Measurements from ENCODE around the gene NDUFA7. TPM values are rescaled to one million over a fixed set of nuclear protein-coding genes. Genes with fewer than 3 reads are reported as not detected.
A peak's percentile ranks its signal among the peaks of the same experiment; 100 is the strongest.

Gene NDUFA7
- total RNA-seq, 1 experiment from 2014 or later, result 73.0 TPM

- no peak overlapping the region for H4K91ac ChIP-seq (ENCODE audit: insufficient read length, low read depth, low read length)
- no peak overlapping the region for H2AK5ac ChIP-seq (ENCODE audit: insufficient read length, low read length)
- peaks cover 12% of the 10 kb centered on the region for H3K23me2 ChIP-seq (ENCODE audit: insufficient read length, low read depth, low read length, poor library complexity, severe bottlenecking)
- Mint-ChIP-seq H3K36me3 (ENCODE audit: insufficient read depth in 1 of 3, low read depth in 3 of 3) (peaks cover 0 to 2% (median 0%) of the 10 kb centered on the region in 3 experiments; a peak in 2 of 7 replicates), H3K27me3 (ENCODE audit: low read depth) (peaks cover 48% of the 10 kb centered on the region), H3K4me1 (peaks cover 14 to 18% of the 10 kb centered on the region in 2 experiments), H3K4me3 (peak overlapping the region; percentile 51 to 70), H3K9me3 (no peaks in the 10 kb centered on the region; a peak in 1 of 5 replicates), H3K27ac (no peak overlapping the region)
- H3K4ac ChIP-seq (ENCODE audit: low read depth, low read length), result no peak overlapping the region
- no peak overlapping the region for H3K56ac ChIP-seq (ENCODE audit: insufficient read length, low read depth, low read length)
- H4K8ac ChIP-seq (replicated peaks; ENCODE audit: insufficient read length, low read depth, low read length), result no peak overlapping the region
- H3K23ac ChIP-seq (ENCODE audit: insufficient read length, low read depth, low read length), result no peak overlapping the region
- no peak overlapping the region for H2BK20ac ChIP-seq (ENCODE audit: low read depth, low read length, poor library complexity, severe bottlenecking)
- H3K27me3 ChIP-seq (ENCODE audit: insufficient read depth, low read length), result peaks cover 18% of the 10 kb centered on the region; the same call in 1 of the 2 replicates
- TF ChIP-seq CTCF (conservative IDR thresholded peaks at IDR 0.05), result peak; percentile 64
- no peak overlapping the region for H4K5ac ChIP-seq (ENCODE audit: insufficient read length, low read depth, low read length)
- no peak overlapping the region for H3K18ac ChIP-seq (ENCODE audit: insufficient read length, low read depth, low read length)
- H2BK12ac ChIP-seq (ENCODE audit: insufficient read length, low read depth, low read length), result no peak overlapping the region
- H3K9me3 ChIP-seq (ENCODE audit: control insufficient read depth, low read depth, low read length), result no peaks in the 10 kb centered on the region
- no peaks in the 10 kb centered on the region for H3K79me1 ChIP-seq (ENCODE audit: insufficient read depth, low read depth, low read length, poor library complexity, severe bottlenecking)
- no peaks in the 10 kb centered on the region for H4K20me1 ChIP-seq (ENCODE audit: control insufficient read depth, insufficient read depth, insufficient read length)
- H2BK15ac ChIP-seq (ENCODE audit: low read depth, low read length), result no peak overlapping the region
- DNase-seq, result peak; percentile 73
- H3K4me2 ChIP-seq (ENCODE audit: insufficient read depth, insufficient read length, low read length), result peak overlapping the region; percentile 27
- no peak overlapping the region for H3K9ac ChIP-seq (ENCODE audit: extremely low read depth, insufficient read length, low read length)
- H2BK120ac ChIP-seq (ENCODE audit: low read depth, low read length, poor library complexity, severe bottlenecking), result no peak overlapping the region
- H3K27ac ChIP-seq (ENCODE audit: insufficient read length, low read depth, low read length), result no peak overlapping the region
- H3K14ac ChIP-seq (ENCODE audit: insufficient read depth, low read length), result no peak overlapping the region
- H3K79me2 ChIP-seq (ENCODE audit: insufficient read depth, low read length), result no peaks in the 10 kb centered on the region
- no peaks in the 10 kb centered on the region; the same call in 1 of the 2 replicates for H3K4me1 ChIP-seq (ENCODE audit: insufficient read depth, low read length)
- WGBS (ENCODE audit: extremely low coverage, insufficient read length, low lambda C conversion rate), result no CpG with 5 or more reads among the region's 79 CpGs
- H2BK5ac ChIP-seq (ENCODE audit: insufficient read length, low read length), result no peak overlapping the region
- H3T11ph ChIP-seq (ENCODE audit: low read length), result no peak overlapping the region
- H2AFZ ChIP-seq (ENCODE audit: low read length), result no peak overlapping the region
Observed at GRCh38 chr19:8335343-8336071, 14.3 kb upstream of the NDUFA7 start.
